Femur (tissue), 1 donor: ENCODE data around the gene MEMO1.
"Not testable (repeated sequence)": the region's sequence is repeated elsewhere in the genome, so short reads cannot be mapped to it uniquely, and the experiment has no call there.

Source experiments
- DNase-seq: peaks from one replicate; pipeline ENCODE4 v3.0.0-alpha.2; 2017

The MEMO1 gene

GRCh38 chr2:31901900-31902299, 108.9 kb downstream of the MEMO1 start:
- no peak for DNase-seq

DNA sequence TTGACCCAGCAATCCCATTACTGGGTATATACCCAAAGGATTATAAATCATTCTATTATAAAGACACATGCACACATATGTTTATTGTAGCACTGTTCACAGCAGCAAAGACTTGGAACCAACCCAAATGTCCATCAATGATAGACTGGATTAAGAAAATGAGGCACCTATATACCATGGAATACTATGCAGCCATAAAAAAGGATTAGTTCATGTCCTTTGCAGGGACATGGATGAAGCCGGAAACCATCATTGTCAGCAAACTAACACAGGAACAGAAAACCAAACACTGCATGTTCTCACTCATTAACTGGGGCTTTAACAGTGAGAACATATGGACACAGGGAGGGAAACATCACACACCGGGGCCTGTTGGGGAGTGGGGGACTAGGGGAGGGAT, 110.7 kb downstream of the MEMO1 start:
- not testable (repeated sequence) for DNase-seq

- DNase-seq = not testable (repeated sequence)
Measured at GRCh38 chr2:31898346-31898745, 112.5 kb downstream of the MEMO1 start.

- not testable (repeated sequence) for DNase-seq
Measured at GRCh38 chr2:31897340-31897739, 113.5 kb downstream of the MEMO1 start.

DNA sequence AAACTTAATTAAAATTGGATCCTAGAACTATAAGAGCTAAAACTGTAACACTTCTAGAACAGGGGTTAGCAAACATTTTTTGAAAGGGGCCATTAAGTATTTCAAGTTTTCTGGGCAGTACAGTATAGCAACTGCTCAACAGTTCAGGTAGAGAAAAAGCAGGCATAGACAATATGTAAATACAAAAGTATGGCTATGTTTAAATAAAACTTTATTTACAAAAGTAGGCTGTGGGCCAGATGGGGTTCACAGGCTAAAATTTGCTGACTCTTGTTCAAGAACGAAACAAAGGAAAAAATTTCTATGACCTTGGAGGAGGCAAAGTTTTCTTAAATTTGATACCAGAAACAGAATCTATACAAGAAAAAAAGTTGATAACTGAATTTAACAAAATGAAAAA, 114.5 kb downstream of the MEMO1 start:
- DNase-seq = no peak

GRCh38 chr2:31894656-31895055, 116.2 kb downstream of the MEMO1 start:
- no peak for DNase-seq

DNA sequence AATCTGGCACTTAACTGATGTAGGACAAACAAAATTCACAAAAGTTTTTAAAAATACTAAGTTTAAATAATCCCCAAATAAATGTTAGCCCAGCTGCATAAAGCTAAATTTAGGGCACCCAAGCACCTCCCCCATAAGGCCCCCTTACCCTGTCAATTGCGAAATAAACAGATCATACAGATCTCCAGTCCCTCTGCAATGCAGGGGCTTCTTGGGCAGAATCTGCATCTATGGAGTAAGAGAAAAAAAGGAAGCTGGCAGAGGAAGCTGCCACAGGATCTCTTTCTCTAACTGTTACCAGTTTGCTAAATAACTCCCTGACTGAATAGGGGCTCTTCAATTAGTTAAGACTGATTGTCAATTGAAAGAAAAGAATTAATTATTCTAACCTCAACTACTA, 117.7 kb downstream of the MEMO1 start:
- no peak for DNase-seq

DNA sequence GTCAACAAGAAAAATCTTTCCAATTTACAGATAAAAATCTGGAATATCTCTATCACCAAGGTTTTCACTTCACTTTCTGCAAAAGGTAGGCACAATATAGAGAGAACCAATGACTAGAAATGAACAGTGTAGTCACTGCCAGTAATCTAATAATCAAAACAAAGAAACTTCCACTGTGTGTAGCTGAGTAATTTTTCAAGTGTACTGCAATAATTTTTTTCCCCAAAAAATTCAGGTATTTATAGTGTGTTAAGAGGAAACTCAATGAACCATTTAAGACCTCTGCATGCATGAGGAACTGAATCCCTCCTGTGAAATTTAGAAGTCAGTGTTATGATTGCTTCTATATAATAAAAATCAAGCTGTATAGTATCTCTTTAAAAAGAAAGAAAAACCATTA, 121.8 kb downstream of the MEMO1 start:
- no peak for DNase-seq

DNA sequence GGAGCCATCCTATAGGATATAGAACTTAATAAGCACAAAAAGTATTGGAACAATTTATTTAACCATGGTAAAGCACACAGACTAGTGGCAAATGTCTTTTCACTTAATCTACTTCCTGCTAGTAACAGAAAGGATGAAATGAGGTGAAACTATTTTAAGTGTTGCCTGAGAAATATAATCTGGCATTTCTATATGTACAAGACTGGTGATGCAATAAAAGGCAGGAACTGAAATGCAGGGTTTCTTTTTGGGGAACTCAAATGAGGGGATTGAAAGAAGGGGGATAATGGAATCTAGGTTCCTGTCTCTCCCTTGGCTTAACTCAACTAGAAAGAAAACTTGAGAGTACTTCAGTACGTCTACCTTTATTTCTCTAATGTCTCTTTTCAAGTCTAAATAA, 122.3 kb downstream of the MEMO1 start:
- no peak for DNase-seq

- DNase-seq = no peak
Measured at GRCh38 chr2:31886700-31887099, 124.1 kb downstream of the MEMO1 start.

DNA sequence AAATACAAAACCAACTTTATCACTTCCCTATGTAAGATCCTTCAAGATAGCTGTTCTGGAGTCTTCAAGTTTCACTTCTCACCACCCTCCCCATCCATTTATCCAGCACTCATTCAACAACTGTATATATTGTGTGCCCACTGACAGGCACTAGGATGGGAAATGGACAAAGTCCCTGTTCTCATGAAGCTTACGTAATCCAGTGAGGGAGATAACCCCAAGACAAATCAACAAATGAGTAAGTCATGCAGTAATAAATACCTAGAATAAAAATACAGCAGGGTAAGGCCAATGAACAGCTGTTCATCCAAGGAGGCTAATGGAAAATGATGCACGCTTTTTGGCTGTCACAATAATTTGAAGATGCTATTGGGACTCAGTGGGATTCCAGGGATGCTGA, 133.8 kb downstream of the MEMO1 start:
- no peak for DNase-seq

- DNase-seq = no peak
Measured at GRCh38 chr2:31874071-31874470, 136.7 kb downstream of the MEMO1 start.

GRCh38 chr2:31865215-31865614, 145.6 kb downstream of the MEMO1 start:
- DNase-seq = no peak

- no peak for DNase-seq
Measured at GRCh38 chr2:31863867-31864266, 146.9 kb downstream of the MEMO1 start.

DNA sequence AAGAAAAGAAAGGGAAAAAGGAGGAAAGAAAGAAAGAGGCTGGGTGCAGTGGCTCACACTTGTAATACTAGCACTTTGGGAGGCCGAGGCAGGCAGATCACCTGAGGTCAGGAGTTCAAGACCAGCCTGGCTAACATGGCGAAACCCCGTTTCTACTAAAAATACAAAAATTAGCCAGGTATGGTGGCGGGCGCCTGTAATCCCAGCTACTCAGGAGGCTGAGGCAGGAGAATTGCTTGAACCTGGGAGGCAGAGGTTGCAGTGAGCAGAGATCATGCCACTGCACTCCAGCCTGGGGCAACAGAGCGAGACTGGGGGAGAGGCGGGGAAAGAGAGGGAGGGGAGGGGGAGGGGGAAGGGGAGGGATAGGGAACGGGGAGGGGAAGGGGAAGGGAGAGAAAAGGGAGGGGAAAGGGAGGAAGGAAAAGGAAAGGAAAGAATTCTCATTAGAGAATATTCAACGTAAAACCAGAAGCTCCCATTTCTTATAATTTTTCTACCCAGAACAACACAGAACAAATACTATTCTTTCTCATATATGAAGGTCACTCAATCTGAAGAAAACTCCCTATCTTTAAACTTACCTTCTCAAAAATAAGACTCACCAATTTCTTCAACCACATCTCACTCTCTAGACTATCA, 147.7 kb downstream of the MEMO1 start:
- DNase-seq = not testable (repeated sequence)

- no peak for DNase-seq
Measured at GRCh38 chr2:31859959-31860358, 150.8 kb downstream of the MEMO1 start.

DNA sequence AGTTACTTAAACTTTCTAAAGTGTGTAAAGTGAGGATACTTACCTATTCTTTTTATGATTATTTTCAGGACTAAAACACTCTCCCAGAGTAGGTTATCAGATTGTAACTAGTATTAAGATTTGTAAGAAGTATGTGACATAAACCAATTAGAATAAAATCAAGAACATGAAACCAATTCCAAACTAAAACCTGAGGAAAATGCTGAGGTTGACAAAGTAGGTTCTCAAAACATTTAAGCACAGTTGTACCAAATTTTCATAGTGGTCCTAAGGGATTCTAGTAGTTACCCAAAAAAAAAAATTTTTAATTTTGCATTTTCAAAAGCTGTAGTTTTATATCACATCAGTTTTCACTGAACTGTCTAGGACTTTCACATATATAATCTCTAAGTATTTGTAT, 157.3 kb downstream of the MEMO1 start:
- DNase-seq = no peak

GRCh38 chr2:31842150-31842549, 168.7 kb downstream of the MEMO1 start:
- DNase-seq = not testable (repeated sequence)

GRCh38 chr2:31835450-31835849, 175.4 kb downstream of the MEMO1 start:
- DNase-seq = no peak

GRCh38 chr2:31832363-31832762, 178.4 kb downstream of the MEMO1 start:
- no peak for DNase-seq

- no peak for DNase-seq
Measured at GRCh38 chr2:31831585-31831984, 179.2 kb downstream of the MEMO1 start.

GRCh38 chr2:31828891-31829290, 181.9 kb downstream of the MEMO1 start:
- no peak for DNase-seq

DNA sequence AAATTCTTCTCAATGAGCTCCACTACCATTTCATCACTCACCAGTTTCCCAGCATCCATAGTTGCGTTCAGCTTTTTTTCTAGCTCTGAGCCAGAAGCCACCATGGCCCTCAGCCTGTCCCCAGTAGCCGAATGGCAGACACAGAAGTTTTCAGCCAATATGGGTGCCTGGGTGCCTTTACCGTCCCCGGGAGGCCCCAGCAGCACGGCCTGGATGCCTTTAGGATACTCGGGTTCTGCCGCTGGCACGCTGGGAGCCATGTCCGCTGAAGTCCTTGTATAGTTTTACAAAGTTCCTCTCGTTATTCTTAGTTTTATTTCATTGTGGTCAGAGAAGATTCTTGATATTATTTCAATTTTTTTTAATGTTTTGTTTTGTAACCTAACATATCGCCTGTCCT, 187.2 kb downstream of the MEMO1 start:
- no peak for DNase-seq

DNA sequence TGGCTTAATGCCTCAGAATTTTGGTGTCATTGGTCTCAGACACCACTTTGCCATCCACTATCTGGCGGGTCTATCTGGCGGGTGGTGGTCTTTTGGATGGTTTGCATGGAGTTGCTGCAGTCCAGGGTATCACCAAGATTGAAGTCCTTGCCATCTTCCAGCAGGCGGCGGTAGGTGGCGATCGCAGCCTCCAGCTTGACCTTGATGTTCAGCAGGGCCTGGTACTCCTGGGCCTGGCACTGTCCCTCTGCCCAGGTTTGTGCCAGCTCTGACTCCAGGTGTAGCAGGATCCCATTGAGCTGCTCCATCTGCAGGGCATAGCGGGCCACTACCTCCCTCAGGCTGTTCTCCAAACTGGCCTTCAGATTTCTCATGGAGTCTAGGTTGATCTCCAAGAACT, 188.2 kb downstream of the MEMO1 start:
- DNase-seq = no peak
